Bronchial epithelial cell (primary cell): Measurements from ENCODE around the gene PPM1B. TPM values are rescaled to one million over a fixed set of nuclear protein-coding genes. Genes with fewer than 3 reads are reported as not detected.
A peak's percentile ranks its signal among the peaks of the same experiment; 100 is the strongest.
"Not testable (repeated sequence)": the region's sequence is repeated elsewhere in the genome, so short reads cannot be mapped to it uniquely, and the experiment has no call there.

Source experiments
- DNase-seq: peaks from one replicate; pipeline ENCODE4 v3.0.0-alpha.2; 2010; ENCODE audit warnings: low read depth
- FAIRE-seq: peaks from 2 replicates; lab custom pipeline; 2011; peaks lifted over from hg19 to GRCh38; lab: Jason Lieb, UNC
- H3K27me3 ChIP-seq: 2 replicates; pipeline ENCODE4 v1.5.1; 2011; ENCODE audit warnings: low read length; ENCODE audit not compliant: control insufficient read depth, insufficient read depth
- H3K36me3 ChIP-seq: 2 replicates; pipeline ENCODE4 v1.5.1; 2011; ENCODE audit warnings: low read length; ENCODE audit not compliant: control insufficient read depth, insufficient read depth
- H3K4me3 ChIP-seq: 2 replicates; pipeline ENCODE4 v1.5.1; 2011; ENCODE audit warnings: mild to moderate bottlenecking, low read depth, low read length, control low read depth
- total RNA-seq: library from RNA; depleted of rRNA; stranded (reverse); fragments of >200 nt; gene quantifications from 2 replicates; pipeline ENCODE4 v1.2.1, GENCODE V29; 2014
- TF ChIP-seq, protein P1 (sequence below): IDR thresholded peaks from 2 replicates; pipeline ENCODE4 v1.5.1; 2011; ENCODE audit warnings: mild to moderate bottlenecking, moderate library complexity, low read length, control low read depth, inconsistent platforms; ENCODE audit not compliant: insufficient read depth, severe bottlenecking

PPM1B gene
- total RNA-seq, 1 donor from 2014 or later, result 35.3 TPM

DNA sequence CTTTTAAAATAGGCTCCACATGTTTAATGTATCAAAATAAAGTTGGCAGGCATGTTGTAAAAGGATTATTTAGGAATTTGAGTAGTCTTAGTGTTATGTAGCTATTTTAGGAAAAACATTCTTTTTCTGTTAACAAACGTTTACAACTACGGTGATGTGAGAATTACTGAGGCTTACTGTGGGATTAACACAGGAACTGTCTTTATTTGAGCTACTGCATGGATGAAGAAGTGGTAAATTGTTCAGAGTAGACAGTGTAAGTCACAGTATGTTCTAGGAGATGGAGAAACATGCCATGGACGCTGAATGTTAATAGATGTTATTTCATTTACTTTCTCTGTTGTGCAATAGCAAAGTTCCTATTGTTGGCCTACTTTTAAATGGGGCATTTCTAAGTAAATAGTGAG is 1.6 kb downstream of the PPM1B start:
- Histone ChIP-seq H3K27me3 (no peaks in the 10 kb centered on the region), H3K36me3 (no peaks in the 10 kb centered on the region), H3K4me3 (peak overlapping the region; percentile 65)
- peak; percentile 38 for DNase-seq
- TF ChIP-seq, protein P1, sequence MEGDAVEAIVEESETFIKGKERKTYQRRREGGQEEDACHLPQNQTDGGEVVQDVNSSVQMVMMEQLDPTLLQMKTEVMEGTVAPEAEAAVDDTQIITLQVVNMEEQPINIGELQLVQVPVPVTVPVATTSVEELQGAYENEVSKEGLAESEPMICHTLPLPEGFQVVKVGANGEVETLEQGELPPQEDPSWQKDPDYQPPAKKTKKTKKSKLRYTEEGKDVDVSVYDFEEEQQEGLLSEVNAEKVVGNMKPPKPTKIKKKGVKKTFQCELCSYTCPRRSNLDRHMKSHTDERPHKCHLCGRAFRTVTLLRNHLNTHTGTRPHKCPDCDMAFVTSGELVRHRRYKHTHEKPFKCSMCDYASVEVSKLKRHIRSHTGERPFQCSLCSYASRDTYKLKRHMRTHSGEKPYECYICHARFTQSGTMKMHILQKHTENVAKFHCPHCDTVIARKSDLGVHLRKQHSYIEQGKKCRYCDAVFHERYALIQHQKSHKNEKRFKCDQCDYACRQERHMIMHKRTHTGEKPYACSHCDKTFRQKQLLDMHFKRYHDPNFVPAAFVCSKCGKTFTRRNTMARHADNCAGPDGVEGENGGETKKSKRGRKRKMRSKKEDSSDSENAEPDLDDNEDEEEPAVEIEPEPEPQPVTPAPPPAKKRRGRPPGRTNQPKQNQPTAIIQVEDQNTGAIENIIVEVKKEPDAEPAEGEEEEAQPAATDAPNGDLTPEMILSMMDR, result no peak
- FAIRE-seq, result no peak

DNA sequence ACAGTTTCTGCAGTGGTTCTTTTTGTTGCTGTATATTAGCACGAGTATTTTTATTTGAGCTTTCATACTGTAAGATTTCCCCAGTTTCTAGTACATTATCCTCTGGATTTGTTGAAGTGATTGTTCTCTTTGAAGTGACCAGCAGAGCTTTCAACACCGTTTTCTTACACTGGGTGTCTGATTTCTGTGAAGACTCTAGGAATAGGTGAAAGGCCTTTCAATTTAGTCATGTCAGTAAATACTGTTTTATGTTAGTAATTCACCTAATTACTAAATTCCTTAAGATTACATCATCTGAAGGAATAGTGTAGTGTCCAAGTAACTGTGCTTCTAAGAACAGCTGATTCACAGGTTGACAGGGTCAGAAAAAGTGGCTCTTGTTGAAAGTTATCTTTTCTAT is 2.3 kb downstream of the PPM1B start:
- H3K4me3 ChIP-seq, result no peak overlapping the region
- no peaks in the 10 kb centered on the region for H3K27me3 ChIP-seq
- TF ChIP-seq, protein P1, result no peak
- DNase-seq (peak; percentile 81), FAIRE-seq (no peak)
- H3K36me3 ChIP-seq, result no peaks in the 10 kb centered on the region

DNA sequence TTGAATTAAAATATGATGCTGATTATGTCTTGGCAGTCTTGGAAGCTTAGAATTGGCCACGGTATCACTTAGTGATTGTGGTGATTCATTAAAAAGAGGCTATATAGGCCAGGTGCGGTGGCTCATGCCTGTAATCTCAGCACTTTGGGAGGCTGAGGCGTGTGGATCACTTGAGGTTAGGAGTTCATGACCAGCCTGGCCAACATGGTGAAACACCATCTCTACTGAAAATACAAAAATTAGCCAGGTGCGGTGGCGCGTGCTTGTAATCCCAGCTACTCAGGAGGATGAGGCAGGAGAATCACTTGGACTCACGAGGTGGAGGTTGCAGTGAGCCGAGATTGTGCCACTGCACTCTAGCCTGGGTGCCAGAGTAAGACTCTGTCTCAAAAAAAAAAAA is 2.8 kb downstream of the PPM1B start:
- not testable (repeated sequence) for FAIRE-seq, H3K4me3 ChIP-seq, H3K36me3 ChIP-seq, H3K27me3 ChIP-seq, DNase-seq

- no peak for FAIRE-seq
- Histone ChIP-seq H3K36me3 (no peaks in the 10 kb centered on the region), H3K4me3 (no peak overlapping the region), H3K27me3 (no peaks in the 10 kb centered on the region)
- DNase-seq, result no peak
- TF ChIP-seq, protein P1, result no peak
Observed at GRCh38 chr2:44172576-44172975, 3.9 kb downstream of the PPM1B start.

GRCh38 chr2:44178950-44179349 is 10.3 kb downstream of the PPM1B start:
- TF ChIP-seq, protein P1, result no peak
- no peak for FAIRE-seq

GRCh38 chr2:44181648-44182047 is 13.0 kb downstream of the PPM1B start:
- no peak overlapping the region for H3K4me3 ChIP-seq
- no peaks in the 10 kb centered on the region for H3K36me3 ChIP-seq
- FAIRE-seq (no peak), DNase-seq (no peak)
- TF ChIP-seq, protein P1, result no peak
- no peaks in the 10 kb centered on the region for H3K27me3 ChIP-seq

More at GRCh38 chr2:44178950-44179349, 10.3 kb downstream of the PPM1B start:
- DNase-seq, result no peak
- H3K4me3 ChIP-seq, result no peak overlapping the region
- no peaks in the 10 kb centered on the region for H3K27me3 ChIP-seq
- no peaks in the 10 kb centered on the region for H3K36me3 ChIP-seq
